GM13976 (cell line): ENCODE measurements around the gene STX1A.

Source experiments
- DNase-seq: peaks from one replicate; pipeline ENCODE4 v3.0.0; 2012; ENCODE audit warnings: low spot score
- CTCF ChIP-seq: IDR thresholded peaks from 2 replicates; pipeline ENCODE4 v1.5.1; 2012; ENCODE audit warnings: borderline replicate concordance, mild to moderate bottlenecking; ENCODE audit not compliant: insufficient read depth; ENCODE audit errors: extremely low read depth, missing control alignments, control extremely low read depth
- in situ Hi-C: fragments of 300-500 bp; cut with MboI; formaldehyde crosslinking; loops from one replicate; pipeline ENCODE4 v1.12.0; 2022; ENCODE audit warnings: low sequenced_read_pairs, mixed read lengths, inconsistent platforms; ENCODE audit not compliant: unreplicated experiment

The STX1A gene

GRCh38 chr7:73736885-73737284, 17.4 kb upstream of the STX1A start:
- TF ChIP-seq CTCF: no peak
- in situ Hi-C loops: no loop called here
- peak; percentile 10 for DNase-seq

- no peak for DNase-seq
- no peak for TF ChIP-seq CTCF
- in situ Hi-C loops: no loop called here
Observed at GRCh38 chr7:73735528-73735905, 16.0 kb upstream of the STX1A start.

- peak; percentile 91 for TF ChIP-seq CTCF
- in situ Hi-C loops: no loop called here
- DNase-seq: peak; percentile 80
Observed at GRCh38 chr7:73734619-73735527, 15.4 kb upstream of the STX1A start.

GRCh38 chr7:73732397-73732796, 12.9 kb upstream of the STX1A start:
- DNase-seq: no peak
- no peak for TF ChIP-seq CTCF
- in situ Hi-C loops: no loop called here

- DNase-seq: no peak
- in situ Hi-C loops: no loop called here
- no peak for TF ChIP-seq CTCF
Observed at GRCh38 chr7:73730485-73730884, 11.0 kb upstream of the STX1A start.

- in situ Hi-C loops: no loop called here
- no peak for DNase-seq
- TF ChIP-seq CTCF: no peak
Observed at GRCh38 chr7:73728551-73728950, 9.1 kb upstream of the STX1A start.
